SIG-M5 treated with dmso at 0.1 percent for 504 hours (cell line): ENCODE data around the gene CNTN5.

Source experiments
- DNase-seq: peaks from one replicate; lab custom pipeline; 2025; ENCODE audit not compliant: unreplicated experiment; lab: John Stamatoyannopoulos, UW

The CNTN5 gene

GRCh38 chr11:100013011-100013410 is 992.3 kb downstream of the CNTN5 start:
- DNase-seq, result no peak

- no peak for DNase-seq
Observed at GRCh38 chr11:100031973-100032372, 1011.2 kb downstream of the CNTN5 start.

- no peak for DNase-seq
Observed at GRCh38 chr11:100061006-100061405, 1040.3 kb downstream of the CNTN5 start.

- DNase-seq, result no peak
Observed at GRCh38 chr11:100066399-100066798, 1045.7 kb downstream of the CNTN5 start.

- no peak for DNase-seq
Observed at GRCh38 chr11:100068116-100068515, 1047.4 kb downstream of the CNTN5 start.

- DNase-seq, result no peak
Observed at GRCh38 chr11:100072131-100072530, 1051.4 kb downstream of the CNTN5 start.

GRCh38 chr11:100080381-100080780 is 1059.6 kb downstream of the CNTN5 start:
- no peak for DNase-seq

- no peak for DNase-seq
Observed at GRCh38 chr11:100080821-100081220, 1060.1 kb downstream of the CNTN5 start.

GRCh38 chr11:100093698-100094097 is 1072.9 kb downstream of the CNTN5 start:
- DNase-seq, result no peak

- no peak for DNase-seq
Observed at GRCh38 chr11:100094121-100094865, 1073.5 kb downstream of the CNTN5 start.

- no peak for DNase-seq
Observed at GRCh38 chr11:100095809-100096208, 1075.1 kb downstream of the CNTN5 start.

- no peak for DNase-seq
Observed at GRCh38 chr11:100098560-100098959, 1077.8 kb downstream of the CNTN5 start.

- no peak for DNase-seq
Observed at GRCh38 chr11:100105255-100105981, 1084.7 kb downstream of the CNTN5 start.

- DNase-seq, result no peak
Observed at GRCh38 chr11:100105982-100106358, 1085.2 kb downstream of the CNTN5 start.

GRCh38 chr11:100119176-100119575 is 1098.4 kb downstream of the CNTN5 start:
- no peak for DNase-seq

GRCh38 chr11:100133114-100133513 is 1112.4 kb downstream of the CNTN5 start:
- DNase-seq, result no peak

GRCh38 chr11:100141201-100141600 is 1120.5 kb downstream of the CNTN5 start:
- no peak for DNase-seq

GRCh38 chr11:100151944-100152343 is 1131.2 kb downstream of the CNTN5 start:
- DNase-seq, result no peak

- DNase-seq, result no peak
Observed at GRCh38 chr11:100152766-100153165, 1132.0 kb downstream of the CNTN5 start.

- no peak for DNase-seq
Observed at GRCh38 chr11:100163471-100163870, 1142.7 kb downstream of the CNTN5 start.

GRCh38 chr11:100174881-100175280 is 1154.1 kb downstream of the CNTN5 start:
- no peak for DNase-seq

GRCh38 chr11:100176456-100176855 is 1155.7 kb downstream of the CNTN5 start:
- no peak for DNase-seq

GRCh38 chr11:100177651-100178050 is 1156.9 kb downstream of the CNTN5 start:
- DNase-seq, result no peak
